Measurements from ENCODE around the gene LRBA. TPM values are rescaled to one million over a fixed set of nuclear protein-coding genes. Genes with fewer than 3 reads are reported as not detected.
"Not testable (repeated sequence)": the region's sequence is repeated elsewhere in the genome, so short reads cannot be mapped to it uniquely, and the experiment has no call there.

Gene LRBA
- total and polyA plus RNA-seq, 5 donors from 2014 or later = 23.0 to 95.3 (median 25.4) TPM

DNA sequence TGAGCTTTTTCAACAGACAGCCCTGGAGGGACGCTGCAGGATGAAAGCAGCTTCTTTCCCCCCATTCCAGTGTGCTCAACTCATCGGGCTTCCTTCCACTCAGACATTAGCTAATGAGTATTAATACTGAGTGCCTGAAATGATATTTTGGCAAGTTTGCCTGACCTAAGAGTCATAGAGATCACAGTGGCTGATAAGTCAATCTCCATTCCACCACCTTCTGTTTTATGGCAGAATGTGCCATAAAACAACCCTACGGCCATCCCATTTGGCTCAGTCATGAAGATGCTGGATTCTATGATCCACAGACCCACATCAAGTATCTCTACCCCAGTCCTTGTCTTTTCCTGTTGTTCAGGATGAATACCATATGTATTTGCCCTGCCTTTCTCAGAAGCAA lies 481.4 kb downstream of the LRBA start:
- H3K4me1 ChIP-seq (ENCODE audit: control insufficient read depth, insufficient read depth, low read length, poor library complexity, severe bottlenecking) = no peaks in the 10 kb centered on the region
- Mint-ChIP-seq H3K9me3 (peaks cover 0 to 2% (median 0%) of the 10 kb centered on the region in 7 donors), H3K27me3 (no peaks in the 10 kb centered on the region), H3K4me1 (peaks cover 0 to 16% (median 5%) of the 10 kb centered on the region in 4 donors), H3K36me3 (peaks cover 19% of the 10 kb centered on the region), H3K27ac (no peak overlapping the region), H3K4me3 (no peak overlapping the region)
- H3K36me3 ChIP-seq (ENCODE audit: control insufficient read depth, insufficient read depth, low read length) = no peaks in the 10 kb centered on the region
- no peaks in the 10 kb centered on the region for H3K9me3 ChIP-seq (ENCODE audit: control insufficient read depth in 2 of 2, low read length in 2 of 2)
- no peak overlapping the region for H3K4me3 ChIP-seq (ENCODE audit: low read depth, low read length)
- ATAC-seq (ENCODE audit: low read depth in 2 of 2) (no peak), DNase-seq (no peak)
- H3K27me3 ChIP-seq (ENCODE audit: control insufficient read depth, insufficient read depth, low read length) = no peaks in the 10 kb centered on the region
- no peak overlapping the region for H3K27ac ChIP-seq (ENCODE audit: insufficient read depth, low read length, poor library complexity, severe bottlenecking)

DNA sequence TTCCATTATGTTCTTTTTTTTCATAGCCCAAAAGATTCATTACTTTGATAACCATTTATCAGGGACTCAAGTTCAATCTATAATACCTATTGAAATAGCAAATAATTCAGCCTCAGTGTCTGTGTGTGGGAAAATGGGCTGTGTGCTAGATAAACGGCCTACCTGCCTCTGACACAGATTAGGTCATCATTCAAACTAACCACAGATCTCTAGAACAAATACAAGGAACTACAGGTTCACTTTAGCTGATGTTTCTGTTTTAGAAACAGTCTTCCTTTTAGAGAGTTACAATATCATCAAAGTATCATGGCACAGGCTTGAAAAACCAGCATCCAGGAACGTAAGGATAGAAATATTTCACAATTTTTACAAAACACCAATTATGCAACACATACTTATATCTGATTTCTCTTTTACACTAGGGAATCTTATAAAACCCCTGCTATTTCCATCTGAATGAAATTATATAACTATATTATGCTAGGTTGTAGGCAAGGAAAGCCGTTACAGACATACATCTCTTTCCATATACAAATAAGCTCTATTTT lies 489.7 kb downstream of the LRBA start:
- Mint-ChIP-seq H3K4me1 (peaks cover 0 to 8% (median 2%) of the 10 kb centered on the region in 4 donors), H3K27ac (no peak overlapping the region)
- ATAC-seq (ENCODE audit: low read depth in 2 of 2) = no peak

DNA sequence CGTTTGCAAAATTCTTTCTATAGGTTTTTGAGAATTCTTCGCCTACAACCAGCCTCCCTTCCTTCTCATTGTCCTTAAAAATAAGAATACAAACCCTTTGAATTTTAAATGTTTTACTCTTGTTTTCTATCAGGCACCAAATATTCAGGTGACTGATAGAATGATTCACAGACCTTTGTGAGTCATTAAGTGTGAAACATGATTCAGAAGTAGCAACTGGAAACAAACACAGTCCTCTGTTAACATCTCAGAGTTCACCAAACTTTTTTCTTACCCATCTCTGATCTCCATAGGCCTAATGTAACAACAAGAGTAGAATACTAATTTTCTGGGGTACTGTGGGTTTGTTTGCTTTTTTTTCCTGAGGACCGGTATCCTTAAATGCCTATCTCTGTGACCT lies 496.5 kb downstream of the LRBA start:
- Mint-ChIP-seq H3K4me3 (no peak overlapping the region), H3K9me3 (no peaks in the 10 kb centered on the region), H3K27me3 (no peaks in the 10 kb centered on the region), H3K27ac (peak overlapping the region in 1 of 3 donors; percentile 51), H3K4me1 (peaks cover 6 to 10% (median 8%) of the 10 kb centered on the region in 4 donors), H3K36me3 (peaks cover 12% of the 10 kb centered on the region)
- DNase-seq (no peak), ATAC-seq (ENCODE audit: low read depth in 2 of 2) (peak; percentile 55 to 59)
- H3K4me3 ChIP-seq (ENCODE audit: low read depth, low read length) = no peak overlapping the region
- H3K36me3 ChIP-seq (ENCODE audit: control insufficient read depth, insufficient read depth, low read length) = no peaks in the 10 kb centered on the region
- H3K27ac ChIP-seq (ENCODE audit: insufficient read depth, low read length, poor library complexity, severe bottlenecking) = no peak overlapping the region
- H3K4me1 ChIP-seq (ENCODE audit: control insufficient read depth, insufficient read depth, low read length, poor library complexity, severe bottlenecking) = no peaks in the 10 kb centered on the region
- no peaks in the 10 kb centered on the region for H3K27me3 ChIP-seq (ENCODE audit: control insufficient read depth, insufficient read depth, low read length)
- H3K9me3 ChIP-seq (ENCODE audit: control insufficient read depth in 2 of 2, low read length in 2 of 2) = no peaks in the 10 kb centered on the region

More for the DNA sequence above, 489.7 kb downstream of the LRBA start:
- DNase-seq = no peak
- Histone ChIP-seq H3K9me3 (ENCODE audit: control insufficient read depth in 2 of 2, low read length in 2 of 2) (no peaks in the 10 kb centered on the region), H3K36me3 (ENCODE audit: control insufficient read depth, insufficient read depth, low read length) (no peaks in the 10 kb centered on the region), H3K4me1 (ENCODE audit: control insufficient read depth, insufficient read depth, low read length, poor library complexity, severe bottlenecking) (no peaks in the 10 kb centered on the region), H3K27ac (ENCODE audit: insufficient read depth, low read length, poor library complexity, severe bottlenecking) (no peak overlapping the region), H3K4me3 (ENCODE audit: low read depth, low read length) (no peak overlapping the region), H3K27me3 (ENCODE audit: control insufficient read depth, insufficient read depth, low read length) (no peaks in the 10 kb centered on the region)
- Mint-ChIP-seq H3K27me3 (no peaks in the 10 kb centered on the region), H3K36me3 (peaks cover 5% of the 10 kb centered on the region), H3K9me3 (peaks cover 0 to 4% (median 0%) of the 10 kb centered on the region in 7 donors), H3K4me3 (no peak overlapping the region)

DNA sequence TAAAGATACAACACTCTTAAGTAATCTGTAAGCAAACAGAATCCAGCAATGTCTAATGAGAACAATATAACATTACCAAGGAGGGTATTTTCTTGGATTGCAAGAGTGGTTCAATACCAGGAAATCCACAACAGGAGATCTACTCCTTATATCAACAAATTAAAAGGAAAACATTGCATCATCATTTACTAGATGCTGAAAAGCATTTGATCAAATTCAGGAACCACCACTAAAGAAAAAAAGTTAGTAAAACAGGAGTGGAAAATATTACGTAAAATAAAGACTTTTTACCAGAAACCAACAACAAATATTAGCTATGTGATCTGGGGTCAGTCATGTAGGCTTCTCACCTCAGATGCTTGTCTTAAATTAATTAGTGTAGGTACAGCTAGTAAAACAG lies 499.9 kb downstream of the LRBA start:
- Mint-ChIP-seq H3K36me3 (peaks cover 12% of the 10 kb centered on the region), H3K27me3 (no peaks in the 10 kb centered on the region), H3K27ac (no peak overlapping the region), H3K9me3 (peaks cover 0 to 3% (median 0%) of the 10 kb centered on the region in 7 donors), H3K4me3 (no peak overlapping the region), H3K4me1 (peaks cover 6 to 16% (median 12%) of the 10 kb centered on the region in 4 donors)
- ATAC-seq (ENCODE audit: low read depth in 2 of 2) = no peak
- no peak overlapping the region for H3K4me3 ChIP-seq (ENCODE audit: low read depth, low read length)
- DNase-seq = no peak
- no peaks in the 10 kb centered on the region for H3K9me3 ChIP-seq (ENCODE audit: control insufficient read depth in 2 of 2, low read length in 2 of 2)
- H3K4me1 ChIP-seq (ENCODE audit: control insufficient read depth, insufficient read depth, low read length, poor library complexity, severe bottlenecking) = no peaks in the 10 kb centered on the region
- no peaks in the 10 kb centered on the region for H3K36me3 ChIP-seq (ENCODE audit: control insufficient read depth, insufficient read depth, low read length)
- H3K27ac ChIP-seq (ENCODE audit: insufficient read depth, low read length, poor library complexity, severe bottlenecking) = no peak overlapping the region
- H3K27me3 ChIP-seq (ENCODE audit: control insufficient read depth, insufficient read depth, low read length) = no peaks in the 10 kb centered on the region

DNA sequence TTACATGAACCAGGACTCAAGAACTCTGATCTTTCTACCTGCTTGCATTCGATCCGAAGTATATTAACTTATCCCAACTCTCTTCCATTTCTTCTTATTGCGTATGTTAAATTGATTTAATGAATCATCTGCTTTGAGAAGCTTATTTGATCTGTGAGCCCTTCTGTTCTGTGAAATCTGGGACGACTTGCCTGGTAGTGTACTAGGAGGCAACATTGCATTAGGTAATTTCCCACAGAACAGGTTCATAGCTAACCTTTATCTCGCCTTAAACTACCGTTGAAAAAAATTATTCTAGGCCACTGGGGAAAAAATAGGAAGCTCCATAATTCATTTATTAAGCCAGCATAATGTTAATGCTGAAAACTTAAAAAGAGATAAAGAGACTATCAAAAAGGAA lies 500.4 kb downstream of the LRBA start:
- Mint-ChIP-seq H3K4me1 (peaks cover 6 to 17% (median 12%) of the 10 kb centered on the region in 4 donors), H3K27me3 (no peaks in the 10 kb centered on the region), H3K9me3 (peaks cover 0 to 3% (median 0%) of the 10 kb centered on the region in 7 donors), H3K36me3 (peaks cover 12% of the 10 kb centered on the region), H3K4me3 (no peak overlapping the region), H3K27ac (peak overlapping the region in 1 of 3 donors; percentile 6)
- Histone ChIP-seq H3K4me1 (ENCODE audit: control insufficient read depth, insufficient read depth, low read length, poor library complexity, severe bottlenecking) (no peaks in the 10 kb centered on the region), H3K27ac (ENCODE audit: insufficient read depth, low read length, poor library complexity, severe bottlenecking) (no peak overlapping the region), H3K36me3 (ENCODE audit: control insufficient read depth, insufficient read depth, low read length) (no peaks in the 10 kb centered on the region), H3K4me3 (ENCODE audit: low read depth, low read length) (no peak overlapping the region), H3K27me3 (ENCODE audit: control insufficient read depth, insufficient read depth, low read length) (no peaks in the 10 kb centered on the region), H3K9me3 (ENCODE audit: control insufficient read depth in 2 of 2, low read length in 2 of 2) (no peaks in the 10 kb centered on the region)
- no peak for ATAC-seq (ENCODE audit: low read depth in 2 of 2)
- no peak for DNase-seq

DNA sequence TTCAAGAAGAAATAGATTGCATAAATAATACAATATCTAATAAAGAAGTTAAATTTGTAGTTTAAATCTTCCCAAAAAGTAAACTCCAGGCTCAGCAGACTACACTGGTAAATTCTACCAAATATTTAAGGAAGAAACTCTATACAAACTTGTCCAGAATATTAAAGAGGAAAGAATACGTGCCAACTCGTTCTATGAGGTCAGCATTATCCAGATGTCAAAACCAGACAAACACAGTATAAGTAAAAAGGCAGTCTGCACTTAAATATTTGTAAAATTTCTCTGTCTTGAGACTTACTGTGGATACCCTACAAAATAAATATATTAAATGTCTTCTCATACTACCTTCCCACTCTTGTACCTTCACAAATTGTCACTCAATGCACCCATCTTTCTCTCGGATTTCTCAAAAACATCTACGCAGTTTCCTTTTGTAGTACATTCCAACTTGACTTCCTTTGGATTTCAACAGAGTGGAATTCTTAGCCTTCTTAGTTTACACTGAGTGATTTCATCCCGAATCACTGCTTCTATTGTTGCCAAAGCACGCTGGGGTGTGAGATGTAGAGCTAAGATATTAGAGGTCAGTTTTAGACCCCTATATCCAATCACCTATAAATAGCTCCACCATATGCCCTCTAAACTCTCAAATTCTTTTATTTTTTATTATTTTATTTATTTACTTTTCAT lies 504.8 kb downstream of the LRBA start:
- Histone ChIP-seq H3K27ac (ENCODE audit: insufficient read depth, low read length, poor library complexity, severe bottlenecking) (no peak overlapping the region), H3K9me3 (ENCODE audit: control insufficient read depth in 2 of 2, low read length in 2 of 2) (no peaks in the 10 kb centered on the region), H3K36me3 (ENCODE audit: control insufficient read depth, insufficient read depth, low read length) (no peaks in the 10 kb centered on the region), H3K4me3 (ENCODE audit: low read depth, low read length) (no peak overlapping the region), H3K27me3 (ENCODE audit: control insufficient read depth, insufficient read depth, low read length) (no peaks in the 10 kb centered on the region), H3K4me1 (ENCODE audit: control insufficient read depth, insufficient read depth, low read length, poor library complexity, severe bottlenecking) (no peaks in the 10 kb centered on the region)
- Mint-ChIP-seq H3K27me3 (no peaks in the 10 kb centered on the region), H3K4me1 (peaks cover 0 to 17% (median 6%) of the 10 kb centered on the region in 4 donors), H3K4me3 (no peak overlapping the region), H3K27ac (no peak overlapping the region), H3K36me3 (peaks cover 22% of the 10 kb centered on the region), H3K9me3 (peaks cover 0 to 6% (median 0%) of the 10 kb centered on the region in 7 donors)
- ATAC-seq (ENCODE audit: low read depth in 2 of 2) (no peak), DNase-seq (no peak)

DNA sequence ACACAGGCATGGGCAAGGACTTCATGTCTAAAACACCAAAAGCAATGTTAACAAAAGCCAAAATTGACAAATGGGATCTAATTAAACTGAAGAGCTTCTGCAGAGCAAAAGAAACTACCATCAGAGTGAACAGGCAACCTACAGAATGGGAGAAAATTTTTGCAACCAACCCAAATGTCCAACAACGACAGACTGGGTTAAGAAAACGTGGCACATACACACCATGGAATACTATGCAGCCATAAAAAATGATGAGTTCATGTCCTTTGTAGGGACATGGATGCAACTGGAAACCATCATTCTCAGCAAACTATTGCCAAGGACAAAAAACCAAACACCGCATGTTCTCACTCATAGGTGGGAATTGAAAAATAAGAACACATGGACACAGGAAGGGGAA lies 507.4 kb downstream of the LRBA start:
- H3K27me3 ChIP-seq (ENCODE audit: control insufficient read depth, insufficient read depth, low read length); H3K27ac Mint-ChIP-seq; H3K4me3 Mint-ChIP-seq; ATAC-seq (ENCODE audit: low read depth in 2 of 2); H3K4me3 ChIP-seq (ENCODE audit: low read depth, low read length); H3K27ac ChIP-seq (ENCODE audit: insufficient read depth, low read length, poor library complexity, severe bottlenecking); DNase-seq; H3K36me3 ChIP-seq (ENCODE audit: control insufficient read depth, insufficient read depth, low read length); H3K9me3 ChIP-seq (ENCODE audit: control insufficient read depth in 2 of 2, low read length in 2 of 2); H3K27me3 Mint-ChIP-seq; H3K4me1 ChIP-seq (ENCODE audit: control insufficient read depth, insufficient read depth, low read length, poor library complexity, severe bottlenecking): not testable (repeated sequence)
- Mint-ChIP-seq H3K4me1 (peaks cover 6 to 17% (median 8%) of the 10 kb centered on the region in 4 donors), H3K36me3 (peaks cover 12% of the 10 kb centered on the region), H3K9me3 (peaks cover 0 to 13% (median 1%) of the 10 kb centered on the region in 7 donors)

DNA sequence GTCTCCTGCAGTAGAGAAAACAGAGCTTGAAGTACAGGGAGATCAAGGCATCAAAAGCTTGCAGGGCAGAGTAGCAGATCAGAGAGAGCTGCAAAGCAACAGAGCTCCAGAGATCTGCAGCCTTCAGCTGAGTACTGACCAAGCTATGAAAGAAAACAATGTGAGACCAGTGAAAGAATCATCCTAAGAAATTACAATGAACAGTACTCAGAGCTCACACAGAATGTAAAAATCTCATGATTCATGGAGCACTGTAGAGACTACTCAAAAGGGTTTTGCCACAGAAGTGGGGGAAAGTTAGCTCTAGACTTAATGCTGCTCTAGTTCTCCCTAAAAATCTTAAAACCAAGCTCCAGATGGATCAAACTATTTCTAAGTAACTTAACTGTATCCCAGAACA lies 513.1 kb downstream of the LRBA start:
- no peaks in the 10 kb centered on the region for H3K27me3 Mint-ChIP-seq
- Histone ChIP-seq H3K4me3 (ENCODE audit: low read depth, low read length) (no peak overlapping the region), H3K4me1 (ENCODE audit: control insufficient read depth, insufficient read depth, low read length, poor library complexity, severe bottlenecking) (no peaks in the 10 kb centered on the region), H3K27ac (ENCODE audit: insufficient read depth, low read length, poor library complexity, severe bottlenecking) (no peak overlapping the region), H3K9me3 (ENCODE audit: control insufficient read depth in 2 of 2, low read length in 2 of 2) (no peaks in the 10 kb centered on the region), H3K27me3 (ENCODE audit: control insufficient read depth, insufficient read depth, low read length) (no peaks in the 10 kb centered on the region), H3K36me3 (ENCODE audit: control insufficient read depth, insufficient read depth, low read length) (no peaks in the 10 kb centered on the region)
- DNase-seq (no peak), ATAC-seq (ENCODE audit: low read depth in 2 of 2) (no peak)
- H3K9me3 Mint-ChIP-seq = peaks cover 0 to 9% (median 0%) of the 10 kb centered on the region in 7 donors
- H3K4me1 Mint-ChIP-seq = peaks cover 10 to 16% (median 11%) of the 10 kb centered on the region in 4 donors
- H3K36me3 Mint-ChIP-seq = peaks cover 24% of the 10 kb centered on the region
- no peak overlapping the region for H3K27ac Mint-ChIP-seq
- H3K4me3 Mint-ChIP-seq = no peak overlapping the region

All from CD4-positive, CD25-positive, alpha-beta regulatory T cell (primary cell).